GM21529 (cell line): ENCODE data around the gene AKAP17A.
"Not testable (repeated sequence)": the region's sequence is repeated elsewhere in the genome, so short reads cannot be mapped to it uniquely, and the experiment has no call there.

Experiments
- ATAC-seq: cut with Tn5 transposase; IDR thresholded peaks from one replicate; pipeline ENCODE4 v1.9.1; 2021; ENCODE audit not compliant: unreplicated experiment

The AKAP17A gene, protein sequence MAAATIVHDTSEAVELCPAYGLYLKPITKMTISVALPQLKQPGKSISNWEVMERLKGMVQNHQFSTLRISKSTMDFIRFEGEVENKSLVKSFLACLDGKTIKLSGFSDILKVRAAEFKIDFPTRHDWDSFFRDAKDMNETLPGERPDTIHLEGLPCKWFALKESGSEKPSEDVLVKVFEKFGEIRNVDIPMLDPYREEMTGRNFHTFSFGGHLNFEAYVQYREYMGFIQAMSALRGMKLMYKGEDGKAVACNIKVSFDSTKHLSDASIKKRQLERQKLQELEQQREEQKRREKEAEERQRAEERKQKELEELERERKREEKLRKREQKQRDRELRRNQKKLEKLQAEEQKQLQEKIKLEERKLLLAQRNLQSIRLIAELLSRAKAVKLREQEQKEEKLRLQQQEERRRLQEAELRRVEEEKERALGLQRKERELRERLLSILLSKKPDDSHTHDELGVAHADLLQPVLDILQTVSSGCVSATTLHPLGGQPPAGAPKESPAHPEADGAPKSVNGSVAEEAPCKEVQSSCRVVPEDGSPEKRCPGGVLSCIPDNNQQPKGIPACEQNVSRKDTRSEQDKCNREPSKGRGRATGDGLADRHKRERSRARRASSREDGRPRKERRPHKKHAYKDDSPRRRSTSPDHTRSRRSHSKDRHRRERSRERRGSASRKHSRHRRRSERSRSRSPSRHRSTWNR

GRCh38 chrX:1591102-1591862 lies at the start of gene AKAP17A:
TSS of gene AKAP17A (plus strand) at chrX:1591604. CDS start at chrX:1593463, 1,859 bp downstream.
- ATAC-seq: peak; percentile 83

DNA sequence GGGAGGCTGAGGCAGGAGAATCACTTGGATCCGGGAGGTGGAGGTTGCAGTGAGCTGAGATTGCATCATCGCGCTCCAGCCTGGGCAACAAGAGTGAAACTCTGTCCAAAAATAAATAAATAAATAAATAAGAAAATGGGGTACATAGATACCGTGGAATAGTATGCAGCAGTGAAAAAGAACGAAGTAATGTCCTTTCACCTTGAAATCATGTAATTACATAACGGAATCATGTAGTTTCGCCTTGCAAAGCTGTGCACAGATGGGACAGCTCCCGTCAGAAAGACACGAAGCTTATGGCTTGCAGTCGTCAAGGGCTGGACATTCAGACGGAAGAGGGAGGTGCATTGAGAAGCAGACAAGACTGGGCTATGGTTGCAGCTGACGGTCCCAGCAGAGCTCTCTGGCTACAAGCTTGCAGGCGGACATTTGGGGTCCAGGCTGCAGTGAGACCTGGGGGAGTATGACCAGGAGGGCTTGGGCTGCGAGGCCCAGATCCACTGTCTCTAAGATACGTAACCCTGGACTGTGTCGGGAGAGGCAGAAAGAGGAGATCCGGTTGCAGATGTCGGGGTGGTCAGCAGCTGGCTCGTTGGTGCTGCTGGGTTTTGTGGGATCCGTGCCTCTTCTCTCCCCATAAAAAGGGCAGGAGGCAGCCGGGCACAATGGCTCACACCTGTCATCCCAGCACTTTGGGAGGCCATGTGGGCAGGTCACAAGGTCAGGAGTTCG lies 48.2 kb upstream of the AKAP17A start:
- ATAC-seq: no peak

GRCh38 chrX:1545776-1546408 lies 45.5 kb upstream of the AKAP17A start:
- no peak for ATAC-seq

DNA sequence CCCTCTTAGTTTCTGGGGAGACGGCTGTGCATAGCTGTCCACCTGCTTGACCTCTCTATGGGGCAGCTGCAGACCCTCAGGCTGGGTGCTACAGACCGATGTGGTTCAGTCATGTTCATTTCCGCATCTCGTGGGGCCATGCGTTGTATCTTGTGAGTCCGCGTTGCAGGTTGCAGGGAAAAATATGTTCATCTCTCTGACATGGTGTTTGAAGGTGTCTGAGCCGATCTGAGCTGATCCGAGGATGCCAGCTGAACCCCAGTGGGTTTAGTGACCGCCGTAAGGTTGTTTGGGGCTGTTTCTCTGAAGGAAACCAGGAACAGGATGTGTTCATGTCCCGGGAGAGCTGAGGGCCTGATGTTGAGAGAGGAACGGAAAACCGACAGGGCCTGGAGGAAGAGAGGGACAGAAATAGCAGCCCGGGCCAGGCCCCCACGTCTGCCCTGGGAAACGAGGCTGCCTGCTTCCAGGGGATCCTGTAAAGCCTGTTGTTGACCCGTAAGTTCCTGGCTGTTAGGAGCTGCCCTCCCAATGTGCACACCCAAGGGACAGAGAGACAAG lies 44.6 kb upstream of the AKAP17A start:
- no peak for ATAC-seq

- no peak for ATAC-seq
These were observed 39.4 kb upstream of the AKAP17A start for GRCh38 chrX:1551959-1552546.

GRCh38 chrX:1554469-1555210 lies 36.8 kb upstream of the AKAP17A start:
- ATAC-seq: no peak

- no peak for ATAC-seq
These were observed 36.0 kb upstream of the AKAP17A start for GRCh38 chrX:1555370-1555769.

DNA sequence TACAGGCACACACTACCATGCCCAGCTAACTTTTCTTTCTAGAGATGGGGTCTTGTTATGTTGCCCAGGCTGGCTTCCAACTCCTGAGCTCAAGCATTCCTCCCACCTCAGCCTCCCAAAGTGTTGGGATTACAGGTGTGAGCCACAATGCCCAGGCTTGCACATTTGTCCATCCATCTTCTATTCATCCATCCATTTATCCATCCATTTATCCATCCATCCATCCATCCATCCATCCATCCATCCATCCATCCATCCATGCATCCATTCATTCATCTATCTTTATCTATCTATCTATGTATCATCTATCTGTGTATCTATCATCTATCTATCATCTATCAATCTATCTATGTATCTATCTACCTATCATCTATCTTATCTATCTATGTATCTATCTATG lies 34.0 kb upstream of the AKAP17A start:
- not testable (repeated sequence) for ATAC-seq

GRCh38 chrX:1558761-1559468 lies 32.5 kb upstream of the AKAP17A start:
- no peak for ATAC-seq

GRCh38 chrX:1561164-1561563 lies 30.2 kb upstream of the AKAP17A start:
- no peak for ATAC-seq

DNA sequence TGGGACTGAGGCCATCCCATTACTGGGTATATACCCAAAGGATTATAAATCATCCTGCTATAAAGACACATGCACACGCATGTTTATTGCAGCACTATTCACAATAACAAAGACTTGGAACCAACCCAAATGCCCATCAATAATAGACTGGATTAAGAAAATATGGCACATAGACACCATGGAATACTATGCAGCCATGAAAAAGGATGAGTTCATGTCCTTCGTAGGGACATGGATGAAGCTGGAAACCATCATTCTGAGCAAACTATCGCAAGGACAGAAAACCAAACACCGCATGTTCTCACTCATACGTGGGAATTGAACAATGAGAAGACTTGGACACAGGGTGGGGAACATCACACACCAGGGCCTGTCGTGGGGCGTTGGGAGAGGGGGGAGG lies 27.3 kb upstream of the AKAP17A start:
- not testable (repeated sequence) for ATAC-seq

- peak; percentile 79 for ATAC-seq
These were observed 26.4 kb upstream of the AKAP17A start for GRCh38 chrX:1564750-1565683.

GRCh38 chrX:1574181-1574580 lies 17.2 kb upstream of the AKAP17A start:
- not testable (repeated sequence) for ATAC-seq

DNA sequence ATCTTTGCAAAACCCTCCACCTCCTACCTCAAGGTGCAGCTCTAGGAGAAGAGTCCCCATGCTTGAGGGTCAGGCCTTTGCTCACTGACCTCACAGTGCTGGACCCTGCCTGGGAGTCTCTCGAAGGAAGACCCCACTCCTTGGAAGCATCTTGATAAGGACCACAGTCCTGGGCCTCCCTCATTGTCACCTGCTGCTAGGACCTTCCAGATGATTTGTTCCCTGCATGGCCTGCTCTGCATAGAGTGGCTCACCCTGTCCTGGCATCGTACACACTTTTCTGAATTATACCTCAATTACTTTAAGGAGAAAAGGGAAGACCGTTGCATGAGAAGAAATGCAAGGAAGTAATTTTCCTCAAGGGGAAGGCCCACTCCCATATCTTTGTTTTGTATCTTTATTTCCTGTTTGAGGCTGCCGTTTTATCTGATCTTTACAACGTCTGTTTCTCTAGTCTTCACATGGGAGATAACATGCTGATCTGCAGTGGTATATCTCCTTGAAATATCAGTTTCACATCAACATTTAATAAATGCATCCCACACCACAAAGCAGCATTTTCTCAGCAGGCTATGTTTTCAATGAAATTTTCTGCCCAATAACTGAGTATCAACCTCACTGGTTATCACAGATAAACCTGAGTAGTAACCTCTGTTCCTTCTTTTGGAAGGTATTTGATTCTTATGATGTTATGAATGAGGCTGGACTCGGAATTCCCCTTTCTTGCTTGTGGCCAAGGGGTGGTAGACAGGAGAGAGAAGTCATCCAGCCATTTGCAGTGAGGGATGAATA lies 15.0 kb upstream of the AKAP17A start:
- ATAC-seq: no peak

DNA sequence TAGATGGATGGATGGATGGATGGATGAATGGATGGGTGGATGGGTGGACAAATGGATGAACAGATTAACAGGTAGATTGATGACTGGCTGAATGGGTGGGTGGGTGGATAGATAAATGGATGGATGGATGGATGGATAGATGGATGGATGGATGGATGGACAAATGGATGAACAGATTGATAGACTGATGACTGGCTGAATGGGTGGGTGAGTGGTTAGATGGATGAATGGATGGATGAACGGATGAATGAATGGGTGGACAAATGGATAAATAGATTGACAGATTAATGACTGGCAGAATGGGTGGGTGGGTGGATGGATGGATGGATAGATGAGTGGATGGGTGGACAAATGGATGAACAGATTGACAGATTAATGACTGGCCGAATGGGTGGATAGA lies 13.6 kb upstream of the AKAP17A start:
- ATAC-seq: no peak

GRCh38 chrX:1578511-1579173 lies 12.8 kb upstream of the AKAP17A start:
- ATAC-seq: no peak
